Activated naive CD8-positive, alpha-beta T cell treated with anti-CD3 and anti-CD28 coated beads, Interleukin-2, amount 10 ng/mL, durations not matched to agents 7 days and 5 days (primary cell): ENCODE measurements around the gene XCR1. TPM values are rescaled to one million over a fixed set of nuclear protein-coding genes. Genes with fewer than 3 reads are reported as not detected.

Experiments
- ATAC-seq: fragments of 150-1000 bp; cut with Tn5 transposase; one replicate; pipeline ENCODE4 v1.10.0; 2021; ENCODE audit warnings: low read depth, moderate library complexity
- POLR2A ChIA-PET: fragments of 350-600 bp; sonication (Branson Sonifier 250); formaldehyde crosslinking; loops from one replicate; lab custom pipeline; 2021; ENCODE audit warnings: antibody characterized with exemption; lab: Charles Lee
- DNase-seq: peaks from one replicate; pipeline ENCODE4 v3.0.0; 2021
- H3K27ac Mint-ChIP-seq: one replicate; pipeline ENCODE4 v1.8.0; 2022; ENCODE audit warnings: mild to moderate bottlenecking, mixed read lengths
- H3K27me3 Mint-ChIP-seq: one replicate; pipeline ENCODE4 v1.8.0; 2022; ENCODE audit warnings: mild to moderate bottlenecking, moderate library complexity, mixed read lengths
- H3K36me3 Mint-ChIP-seq: one replicate; pipeline ENCODE4 v1.8.0; 2021; ENCODE audit warnings: mild to moderate bottlenecking, mixed read lengths
- H3K4me1 Mint-ChIP-seq: one replicate; pipeline ENCODE4 v1.8.0; 2021; ENCODE audit warnings: mixed read lengths
- H3K4me3 Mint-ChIP-seq: one replicate; pipeline ENCODE4 v1.8.0; 2022; ENCODE audit warnings: mild to moderate bottlenecking, moderate library complexity, mixed read lengths
- H3K9me3 Mint-ChIP-seq: one replicate; pipeline ENCODE4 v1.8.0; 2021; ENCODE audit warnings: mixed read lengths
- total RNA-seq, 2 experiments: library from RNA; stranded (reverse); gene quantifications; one replicate each; pipeline ENCODE4 v1.2.3, GENCODE V29; 2021

The XCR1 gene
- total RNA-seq, 2 experiments from 2014 or later = not detected

DNA sequence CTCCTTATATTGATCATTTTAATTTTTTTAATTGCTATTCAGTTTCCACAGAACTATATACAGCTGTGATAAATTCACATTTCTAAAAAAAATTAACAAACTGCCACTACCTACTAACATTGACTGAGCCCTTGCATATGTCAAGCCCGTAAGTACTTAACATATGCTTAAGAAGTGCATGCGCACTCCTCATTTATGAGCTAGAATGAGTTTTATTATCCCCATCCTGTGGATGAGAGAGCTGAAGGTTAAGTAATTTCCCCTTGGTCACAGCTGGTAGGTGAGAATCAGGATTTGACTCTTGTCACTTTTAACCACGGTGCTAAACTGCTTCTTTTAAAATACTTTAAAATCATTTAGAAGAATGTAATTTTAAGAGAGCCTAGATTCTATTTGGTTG is 58.2 kb downstream of the XCR1 start:
- H3K4me3 Mint-ChIP-seq = no peak overlapping the region
- DNase-seq (no peak), ATAC-seq (no peak)
- H3K36me3 Mint-ChIP-seq = peaks cover 63% of the 10 kb centered on the region
- no peaks in the 10 kb centered on the region for H3K27me3 Mint-ChIP-seq
- no peak overlapping the region for H3K27ac Mint-ChIP-seq
- POLR2A ChIA-PET = interaction anchor here (1.0 kb wide), 1 partner anchor 107 kb away, joined by 6 read pairs; no protein-coding TSS in a partner anchor
- H3K9me3 Mint-ChIP-seq = no peaks in the 10 kb centered on the region
- H3K4me1 Mint-ChIP-seq = peaks cover 66% of the 10 kb centered on the region

DNA sequence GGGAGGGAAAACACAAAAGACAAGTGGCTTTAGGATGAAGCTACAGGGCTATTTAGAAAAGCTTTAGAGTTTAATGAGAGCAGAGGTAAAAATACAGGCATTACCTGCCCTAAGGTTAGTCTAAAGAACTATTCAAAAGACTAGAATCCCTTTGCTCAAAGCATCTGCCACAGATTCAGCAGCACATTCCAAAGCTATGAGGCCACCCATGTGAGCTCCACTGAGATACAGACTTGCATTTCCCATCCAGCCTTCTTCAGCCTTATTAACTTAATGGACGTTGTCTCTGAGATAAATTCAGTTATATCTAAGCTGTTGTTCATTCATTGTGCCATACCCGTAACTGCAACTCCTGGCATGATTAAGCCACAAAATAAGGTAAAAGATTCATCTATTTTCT is 58.6 kb downstream of the XCR1 start:
- ATAC-seq (no peak), DNase-seq (no peak)
- peaks cover 70% of the 10 kb centered on the region for H3K4me1 Mint-ChIP-seq
- no peak overlapping the region for H3K27ac Mint-ChIP-seq
- no peaks in the 10 kb centered on the region for H3K9me3 Mint-ChIP-seq
- no peak overlapping the region for H3K4me3 Mint-ChIP-seq
- POLR2A ChIA-PET = interaction anchor here (1.0 to 5.1 kb wide), 3 partner anchors 17 to 108 kb away, joined by 6 to 44 read pairs (median 15); partner anchors contain the start of gene FYCO1
- H3K36me3 Mint-ChIP-seq = peaks cover 65% of the 10 kb centered on the region
- no peaks in the 10 kb centered on the region for H3K27me3 Mint-ChIP-seq

DNA sequence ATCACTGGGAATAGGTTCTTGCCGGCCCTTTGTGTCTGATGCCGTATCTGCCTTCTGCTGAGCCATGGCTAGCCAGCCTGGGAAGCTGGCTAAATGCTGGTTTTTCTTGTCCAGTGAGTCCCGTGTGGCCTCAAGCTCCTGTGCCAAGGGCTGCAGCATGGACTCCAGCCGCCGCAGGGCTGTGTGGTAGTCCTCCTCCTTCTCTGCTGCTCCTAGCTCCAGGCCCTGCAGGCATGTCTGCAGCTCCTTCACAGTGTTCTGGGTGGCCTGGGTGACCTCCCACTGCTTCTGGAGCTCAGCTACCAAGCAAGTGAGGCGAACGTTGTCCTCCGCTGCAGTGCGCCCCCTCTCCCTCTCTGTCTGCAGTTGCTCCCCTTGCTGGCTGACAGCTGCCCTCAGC is 59.1 kb downstream of the XCR1 start:
- H3K27me3 Mint-ChIP-seq = no peaks in the 10 kb centered on the region
- POLR2A ChIA-PET = interaction anchor here (2.9 to 5.1 kb wide), 2 partner anchors 17 to 27 kb away, joined by 15 to 44 read pairs; partner anchors contain the start of gene FYCO1
- ATAC-seq (no peak), DNase-seq (no peak)
- no peak overlapping the region for H3K4me3 Mint-ChIP-seq
- peaks cover 66% of the 10 kb centered on the region for H3K36me3 Mint-ChIP-seq
- no peak overlapping the region for H3K27ac Mint-ChIP-seq
- peaks cover 70% of the 10 kb centered on the region for H3K4me1 Mint-ChIP-seq
- H3K9me3 Mint-ChIP-seq = no peaks in the 10 kb centered on the region

DNA sequence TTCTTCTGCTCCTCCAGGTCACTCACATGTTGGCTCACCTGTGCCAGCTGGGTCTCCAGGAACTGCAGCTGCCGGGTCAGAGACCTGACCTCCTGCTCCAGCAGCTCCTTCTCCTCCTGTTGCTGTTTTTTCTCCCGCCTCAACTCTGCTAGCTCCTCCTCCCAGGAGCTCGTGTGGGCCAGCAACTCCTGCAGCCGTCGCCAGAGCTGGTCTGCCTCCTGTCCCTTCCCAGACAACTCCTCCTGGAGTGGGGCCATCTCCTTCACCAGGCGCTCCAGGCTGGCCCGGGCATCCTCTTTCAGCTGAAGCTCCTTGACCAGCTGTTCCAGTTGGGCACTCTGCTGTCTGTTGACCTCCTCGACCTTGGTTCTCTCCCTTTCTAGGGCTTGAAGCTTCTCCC is 59.6 kb downstream of the XCR1 start:
- H3K4me1 Mint-ChIP-seq = peaks cover 70% of the 10 kb centered on the region
- DNase-seq = no peak
- H3K36me3 Mint-ChIP-seq = peaks cover 70% of the 10 kb centered on the region
- ATAC-seq = no peak
- no peak overlapping the region for H3K4me3 Mint-ChIP-seq
- no peaks in the 10 kb centered on the region for H3K9me3 Mint-ChIP-seq
- H3K27ac Mint-ChIP-seq = peak overlapping the region; percentile 70
- H3K27me3 Mint-ChIP-seq = no peaks in the 10 kb centered on the region
- POLR2A ChIA-PET = interaction anchor here (2.9 to 5.1 kb wide), 3 partner anchors 9 to 27 kb away, joined by 15 to 44 read pairs (median 22); partner anchors contain the start of gene FYCO1

Other genes starting within 250 kb of the XCR1 start
- gene SLC6A20, start 230.9 kb downstream of the XCR1 start, total RNA-seq = not detected
- gene LZTFL1, start 185.4 kb downstream of the XCR1 start, total RNA-seq = 1 to 10 TPM; 8.0 to 8.4 TPM
- 10 to 100 TPM; 19.4 to 21.6 TPM for gene CCR9, start 140.9 kb downstream of the XCR1 start, total RNA-seq
- gene CXCR6, start 84.0 kb downstream of the XCR1 start, total RNA-seq = 10 to 100 TPM; 12.4 to 13.5 TPM
- gene FYCO1, start 31.7 kb downstream of the XCR1 start, total RNA-seq = 10 to 100 TPM; 37.9 to 39.1 TPM
- gene CCR1, start 180.8 kb upstream of the XCR1 start, total RNA-seq = 10 to 100 TPM; 58.6 to 63.9 TPM
- gene CCR3, start 215.0 kb upstream of the XCR1 start, total RNA-seq = 1 to 10 TPM; 1.3 to 1.9 TPM